Prostate gland (tissue), 2 donors: ENCODE results near the gene P3H2.

Experiments
- CTCF ChIP-seq, 4 experiments: fragments of 200-600 bp in 2 of 4; fragments of 450-650 bp in 2 of 4; sonication (generic) in 2 of 4; IDR thresholded peaks; 1 replicate in 3 of 4; 2 replicates in 1 of 4; pipeline ENCODE4 v1.5.1; 2016 to 2019; ENCODE audit warnings: antibody characterized with exemption in 4 of 4, mild to moderate bottlenecking in 2 of 4, moderate library complexity in 2 of 4
- POLR2A ChIP-seq: fragments of 450-650 bp; IDR thresholded peaks from one replicate; pipeline ENCODE4 v1.6.1; 2016; ENCODE audit warnings: antibody characterized with exemption, mild to moderate bottlenecking
- POLR2AphosphoS5 ChIP-seq: sonication (generic); formaldehyde crosslinking; IDR thresholded peaks from one replicate; pipeline ENCODE4 v1.6.1; 2017; ENCODE audit warnings: antibody characterized with exemption

GRCh38 chr3:189947068-189947467, 173.6 kb downstream of the P3H2 start:
- no peak for TF ChIP-seq POLR2AphosphoS5
- TF ChIP-seq POLR2A = no peak
- no peak for TF ChIP-seq CTCF (IDR thresholded peaks at IDR 0.05)
